Measurements from ENCODE around the gene EPC2.

- TF ChIP-seq CTCF (conservative IDR thresholded peaks at IDR 0.05; ENCODE audit: low read length) (no peak), EZH2phosphoT487 (IDR thresholded peaks at IDR 0.05; ENCODE audit: borderline replicate concordance, low read depth, low read length) (no peak)
Measured at GRCh38 chr2:148627224-148627623, 17.3 kb upstream of the EPC2 start.
